Measurements from ENCODE around the gene USH1C.

The USH1C gene

DNA sequence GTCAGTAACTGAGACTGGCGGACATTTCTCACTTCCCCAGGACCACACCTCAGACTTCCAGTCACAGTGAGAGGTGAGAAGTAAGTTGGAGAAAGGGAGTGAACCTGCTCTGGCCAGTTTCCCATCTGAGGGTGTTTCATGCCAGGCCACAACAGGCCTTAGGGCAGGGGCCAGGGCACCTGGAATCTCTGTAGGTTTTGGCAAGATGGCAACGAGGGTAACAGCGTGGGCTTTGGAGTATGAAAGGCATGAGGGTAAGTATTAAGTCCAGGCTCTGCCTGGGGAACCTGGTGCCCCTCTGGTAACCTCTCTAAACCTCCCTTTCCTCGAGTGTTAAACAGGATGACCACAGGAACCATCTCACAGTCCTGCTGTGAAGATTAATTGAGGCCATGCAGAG, 39.1 kb downstream of the USH1C start:
- 69% methylated on average over 3 of the region's 4 CpGs for WGBS
- Histone ChIP-seq H3K4me1 (ENCODE audit: control insufficient read depth, insufficient read depth, low read depth, low read length) (peaks cover 7% of the 10 kb centered on the region), H3K18ac (ENCODE audit: low read depth in 1 of 2, low read length in 2 of 2) (no peak overlapping the region), H4K8ac (ENCODE audit: low read length) (no peak overlapping the region), H3K36me3 (ENCODE audit: control insufficient read depth in 1 of 2, insufficient read depth in 2 of 2, low read depth in 1 of 2, low read length in 2 of 2) (no peaks in the 10 kb centered on the region), H3K4me3 (ENCODE audit: insufficient read depth in 1 of 2, low read depth in 1 of 2, low read length in 2 of 2) (no peak overlapping the region), H2AK5ac (ENCODE audit: low read length, severe bottlenecking) (no peak overlapping the region), H4K91ac (ENCODE audit: low read length) (no peak overlapping the region), H3K9me3 (ENCODE audit: control insufficient read depth, low read length) (no peaks in the 10 kb centered on the region), H2BK5ac (ENCODE audit: low read depth, low read length, poor library complexity, severe bottlenecking) (no peak overlapping the region), H3K9ac (ENCODE audit: low read length) (no peak overlapping the region), H3K79me1 (replicated peaks; ENCODE audit: low read length, poor library complexity, severe bottlenecking) (no peaks in the 10 kb centered on the region), H2BK12ac (ENCODE audit: low read length in 2 of 2) (no peak overlapping the region), H3K27ac (ENCODE audit: low read length, poor library complexity, severe bottlenecking) (no peak overlapping the region), H3K23ac (ENCODE audit: low read length in 2 of 2) (no peak overlapping the region), H3K27me3 (ENCODE audit: control insufficient read depth in 1 of 2, insufficient read depth in 1 of 2, low read length in 2 of 2) (peaks cover 10 to 54% of the 10 kb centered on the region in 2 experiments), H3K4ac (ENCODE audit: low read depth in 1 of 2, low read length in 2 of 2) (no peak overlapping the region), H3K14ac (ENCODE audit: low read length in 2 of 2) (no peak overlapping the region), H2BK15ac (ENCODE audit: low read depth, poor library complexity, severe bottlenecking) (no peak overlapping the region), H2AFZ (ENCODE audit: low read depth, low read length) (no peak overlapping the region), H3K4me2 (ENCODE audit: low read length, poor library complexity, severe bottlenecking) (no peak overlapping the region), H2BK120ac (ENCODE audit: low read depth, low read length) (no peak overlapping the region)
- DNase-seq = no peak

DNA sequence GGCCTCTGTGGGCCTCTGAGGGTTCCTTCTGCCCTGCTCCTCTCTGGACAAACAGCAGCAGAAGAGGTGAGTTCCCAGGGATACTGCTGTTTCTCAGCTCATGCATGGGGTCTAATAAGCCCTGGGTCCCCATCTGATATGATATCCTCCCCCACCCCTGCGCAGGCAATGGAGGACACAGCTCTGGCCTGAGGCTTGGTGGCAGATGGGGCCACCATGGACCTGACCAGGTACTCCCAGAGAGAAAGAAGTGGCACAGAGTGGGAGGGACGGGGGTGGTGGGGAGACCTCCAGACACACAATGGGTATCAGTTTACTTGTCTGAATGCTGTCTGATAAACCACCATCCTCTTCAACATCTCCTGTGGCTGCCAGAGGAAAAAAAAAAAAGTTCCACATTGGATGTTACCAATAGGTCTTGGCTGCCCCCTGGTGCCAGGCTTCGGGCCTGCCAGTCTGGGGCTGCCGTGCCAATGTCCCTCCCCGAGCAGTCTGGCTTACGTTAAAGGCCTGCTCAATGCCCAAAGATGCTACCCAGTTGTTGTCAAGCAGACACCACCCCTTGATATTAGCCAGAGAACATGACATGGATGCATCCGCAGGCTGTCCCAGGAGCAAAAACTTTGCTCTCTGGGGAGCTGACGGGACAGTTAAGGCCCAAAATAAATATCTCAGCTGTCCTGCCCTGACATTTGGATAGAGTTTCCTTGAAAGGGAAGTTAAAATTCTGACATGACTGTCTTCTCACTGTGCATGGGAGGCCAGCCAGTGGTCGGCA, 39.7 kb downstream of the USH1C start:
- Histone ChIP-seq H3K14ac (ENCODE audit: low read length in 2 of 2) (no peak overlapping the region), H3K36me3 (ENCODE audit: control insufficient read depth in 1 of 2, insufficient read depth in 2 of 2, low read depth in 1 of 2, low read length in 2 of 2) (no peaks in the 10 kb centered on the region), H3K27me3 (ENCODE audit: control insufficient read depth in 1 of 2, insufficient read depth in 1 of 2, low read length in 2 of 2) (peaks cover 14 to 55% of the 10 kb centered on the region in 2 experiments), H2BK15ac (ENCODE audit: low read depth, poor library complexity, severe bottlenecking) (no peak overlapping the region), H3K9me3 (ENCODE audit: control insufficient read depth, low read length) (no peaks in the 10 kb centered on the region), H3K79me1 (replicated peaks; ENCODE audit: low read length, poor library complexity, severe bottlenecking) (no peaks in the 10 kb centered on the region), H4K91ac (ENCODE audit: low read length) (no peak overlapping the region), H2BK5ac (ENCODE audit: low read depth, low read length, poor library complexity, severe bottlenecking) (no peak overlapping the region), H3K27ac (ENCODE audit: low read length, poor library complexity, severe bottlenecking) (no peak overlapping the region), H3K4me1 (ENCODE audit: control insufficient read depth, insufficient read depth, low read depth, low read length) (peaks cover 7% of the 10 kb centered on the region), H2AFZ (ENCODE audit: low read depth, low read length) (no peak overlapping the region), H3K18ac (ENCODE audit: low read depth in 1 of 2, low read length in 2 of 2) (no peak overlapping the region), H4K8ac (ENCODE audit: low read length) (no peak overlapping the region), H2BK12ac (ENCODE audit: low read length in 2 of 2) (no peak overlapping the region), H3K23ac (ENCODE audit: low read length in 2 of 2) (no peak overlapping the region), H3K9ac (ENCODE audit: low read length) (no peak overlapping the region), H2AK5ac (ENCODE audit: low read length, severe bottlenecking) (no peak overlapping the region), H3K4me2 (ENCODE audit: low read length, poor library complexity, severe bottlenecking) (no peak overlapping the region), H3K4ac (ENCODE audit: low read depth in 1 of 2, low read length in 2 of 2) (no peak overlapping the region), H2BK120ac (ENCODE audit: low read depth, low read length) (no peak overlapping the region), H3K4me3 (ENCODE audit: insufficient read depth in 1 of 2, low read depth in 1 of 2, low read length in 2 of 2) (no peak overlapping the region)
- peak; percentile 64 for DNase-seq
- WGBS = 39% methylated on average over 8 of the region's 9 CpGs

DNA sequence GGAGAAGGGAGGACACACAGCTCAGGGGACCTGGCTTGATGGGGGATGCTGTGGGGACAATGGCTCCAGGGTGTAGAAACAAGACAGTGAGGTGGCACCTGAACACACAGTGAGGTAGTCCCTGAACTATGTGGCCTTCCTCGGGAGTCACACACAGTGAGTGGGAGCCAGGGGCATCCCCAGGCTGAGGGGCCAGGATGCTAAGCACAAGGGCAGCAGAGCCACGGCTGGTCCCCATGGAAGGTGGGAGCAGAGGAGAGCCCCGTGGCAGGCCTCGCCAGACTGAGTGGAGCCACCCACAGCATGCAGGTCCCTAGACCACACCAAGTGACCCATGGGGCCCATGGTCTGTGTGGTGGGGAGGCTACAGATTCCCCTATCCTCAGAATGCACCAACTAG, 41.6 kb downstream of the USH1C start:
- Histone ChIP-seq H3K4ac (ENCODE audit: low read depth in 1 of 2, low read length in 2 of 2) (no peak overlapping the region), H2BK12ac (ENCODE audit: low read length in 2 of 2) (no peak overlapping the region), H3K18ac (ENCODE audit: low read depth in 1 of 2, low read length in 2 of 2) (no peak overlapping the region), H3K4me2 (ENCODE audit: low read length, poor library complexity, severe bottlenecking) (no peak overlapping the region), H3K4me3 (ENCODE audit: insufficient read depth in 1 of 2, low read depth in 1 of 2, low read length in 2 of 2) (no peak overlapping the region), H3K27me3 (ENCODE audit: control insufficient read depth in 1 of 2, insufficient read depth in 1 of 2, low read length in 2 of 2) (peaks cover 30 to 65% of the 10 kb centered on the region in 2 experiments), H3K23ac (ENCODE audit: low read length in 2 of 2) (no peak overlapping the region), H3K36me3 (ENCODE audit: control insufficient read depth in 1 of 2, insufficient read depth in 2 of 2, low read depth in 1 of 2, low read length in 2 of 2) (no peaks in the 10 kb centered on the region), H3K9me3 (ENCODE audit: control insufficient read depth, low read length) (no peaks in the 10 kb centered on the region), H3K9ac (ENCODE audit: low read length) (no peak overlapping the region), H2BK120ac (ENCODE audit: low read depth, low read length) (no peak overlapping the region), H2AFZ (ENCODE audit: low read depth, low read length) (no peak overlapping the region), H3K14ac (ENCODE audit: low read length in 2 of 2) (no peak overlapping the region), H3K79me1 (replicated peaks; ENCODE audit: low read length, poor library complexity, severe bottlenecking) (no peaks in the 10 kb centered on the region), H2BK15ac (ENCODE audit: low read depth, poor library complexity, severe bottlenecking) (no peak overlapping the region), H4K8ac (ENCODE audit: low read length) (no peak overlapping the region), H2BK5ac (ENCODE audit: low read depth, low read length, poor library complexity, severe bottlenecking) (no peak overlapping the region), H3K27ac (ENCODE audit: low read length, poor library complexity, severe bottlenecking) (no peak overlapping the region), H4K91ac (ENCODE audit: low read length) (no peak overlapping the region), H3K4me1 (ENCODE audit: control insufficient read depth, insufficient read depth, low read depth, low read length) (no peaks in the 10 kb centered on the region), H2AK5ac (ENCODE audit: low read length, severe bottlenecking) (no peak overlapping the region)
- 85% methylated on average over 4 of the region's 4 CpGs for WGBS
- DNase-seq = no peak

DNA sequence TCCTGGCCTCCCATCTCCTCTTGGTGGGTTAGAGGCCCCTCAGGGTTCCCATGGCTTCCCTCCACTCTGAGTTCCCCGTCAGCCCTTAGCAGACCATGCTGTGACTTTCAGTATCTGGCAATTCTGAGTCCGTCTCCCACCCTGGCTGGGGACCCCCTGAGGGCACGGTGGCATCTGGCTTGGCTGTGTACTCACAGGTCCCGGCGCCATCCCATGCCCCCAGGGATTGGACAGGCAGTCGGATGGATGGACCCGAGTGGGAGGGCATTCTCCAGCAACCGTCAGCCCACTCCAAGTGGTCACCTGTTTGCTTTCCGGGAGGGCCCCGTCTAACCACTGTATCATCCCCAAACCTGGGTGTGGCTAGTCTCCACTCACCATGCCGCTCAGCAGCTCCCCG, 43.5 kb downstream of the USH1C start:
- Histone ChIP-seq H3K36me3 (ENCODE audit: control insufficient read depth in 1 of 2, insufficient read depth in 2 of 2, low read depth in 1 of 2, low read length in 2 of 2) (no peaks in the 10 kb centered on the region), H3K14ac (ENCODE audit: low read length in 2 of 2) (no peak overlapping the region), H2BK5ac (ENCODE audit: low read depth, low read length, poor library complexity, severe bottlenecking) (no peak overlapping the region), H2AFZ (ENCODE audit: low read depth, low read length) (no peak overlapping the region), H3K23ac (ENCODE audit: low read length in 2 of 2) (no peak overlapping the region), H4K91ac (ENCODE audit: low read length) (no peak overlapping the region), H3K4me1 (ENCODE audit: control insufficient read depth, insufficient read depth, low read depth, low read length) (no peaks in the 10 kb centered on the region), H3K18ac (ENCODE audit: low read depth in 1 of 2, low read length in 2 of 2) (no peak overlapping the region), H3K9me3 (ENCODE audit: control insufficient read depth, low read length) (no peaks in the 10 kb centered on the region), H3K4ac (ENCODE audit: low read depth in 1 of 2, low read length in 2 of 2) (no peak overlapping the region), H3K79me1 (replicated peaks; ENCODE audit: low read length, poor library complexity, severe bottlenecking) (no peaks in the 10 kb centered on the region), H3K4me2 (ENCODE audit: low read length, poor library complexity, severe bottlenecking) (no peak overlapping the region), H3K27ac (ENCODE audit: low read length, poor library complexity, severe bottlenecking) (no peak overlapping the region), H3K27me3 (ENCODE audit: control insufficient read depth in 1 of 2, insufficient read depth in 1 of 2, low read length in 2 of 2) (peaks cover 37 to 72% of the 10 kb centered on the region in 2 experiments), H2BK15ac (ENCODE audit: low read depth, poor library complexity, severe bottlenecking) (no peak overlapping the region), H2BK120ac (ENCODE audit: low read depth, low read length) (no peak overlapping the region), H2BK12ac (ENCODE audit: low read length in 2 of 2) (no peak overlapping the region), H3K9ac (ENCODE audit: low read length) (no peak overlapping the region), H2AK5ac (ENCODE audit: low read length, severe bottlenecking) (no peak overlapping the region), H3K4me3 (ENCODE audit: insufficient read depth in 1 of 2, low read depth in 1 of 2, low read length in 2 of 2) (no peak overlapping the region), H4K8ac (ENCODE audit: low read length) (no peak overlapping the region)
- WGBS = 90% methylated on average over 12 of the region's 12 CpGs
- DNase-seq = no peak

All from mesenchymal stem cell (in vitro differentiated cells and primary cell).